ENCODE measurements around the gene TMEM31. TPM values are rescaled to one million over a fixed set of nuclear protein-coding genes. Genes with fewer than 3 reads are reported as not detected.
A peak's percentile ranks its signal among the peaks of the same experiment; 100 is the strongest.

The TMEM31 gene, protein sequence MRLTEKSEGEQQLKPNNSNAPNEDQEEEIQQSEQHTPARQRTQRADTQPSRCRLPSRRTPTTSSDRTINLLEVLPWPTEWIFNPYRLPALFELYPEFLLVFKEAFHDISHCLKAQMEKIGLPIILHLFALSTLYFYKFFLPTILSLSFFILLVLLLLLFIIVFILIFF
- polyA plus RNA-seq (2013, experiment 1 of 2) = 0.07 TPM
- polyA plus RNA-seq (2013, experiment 2 of 2) = not detected

DNA sequence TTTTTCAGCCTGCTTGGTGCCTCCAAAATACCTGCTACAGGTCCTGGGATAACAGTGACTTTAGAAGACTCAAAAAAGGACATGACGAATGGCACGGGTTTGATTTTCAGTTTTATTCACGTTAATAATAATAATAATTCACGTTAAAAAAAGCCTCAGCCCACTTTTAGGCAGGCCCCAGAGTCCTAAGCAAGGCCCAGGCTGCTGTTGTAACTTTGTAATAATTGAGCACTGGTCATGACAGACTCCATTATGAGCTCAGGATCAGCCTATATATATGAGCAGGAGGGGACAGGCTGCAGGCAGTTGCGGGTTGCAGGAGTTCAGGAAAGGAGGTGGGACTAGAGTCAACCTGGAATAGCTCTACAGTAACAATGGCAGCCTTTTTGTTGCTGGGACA lies at the start of gene TMEM31:
Gene TMEM31, plus strand, starts transcription at position 301 of the 400 bp plus-strand sequence. CDS start 1,350 bp downstream, outside the sequence.
- Histone ChIP-seq H3K23ac (ENCODE audit: low read length in 2 of 2) (no peak within 1 kb of the TSS), H2BK5ac (ENCODE audit: low read depth, low read length, poor library complexity, severe bottlenecking) (no peak within 1 kb of the TSS), H3K4me3 (ENCODE audit: insufficient read depth in 1 of 2, low read depth in 1 of 2, low read length in 2 of 2) (no peak within 1 kb of the TSS), H3K27me3 (ENCODE audit: control insufficient read depth in 1 of 2, insufficient read depth in 1 of 2, low read length in 2 of 2) (peaks cover 0 to 54% of the 10 kb centered on the region in 2 experiments), H4K91ac (ENCODE audit: low read length) (no peak within 1 kb of the TSS), H3K9ac (ENCODE audit: low read length) (no peak within 1 kb of the TSS), H3K14ac (ENCODE audit: low read length in 2 of 2) (no peak within 1 kb of the TSS), H3K4me2 (ENCODE audit: low read length, poor library complexity, severe bottlenecking) (no peak within 1 kb of the TSS), H3K9me3 (ENCODE audit: control insufficient read depth, low read length) (no peaks in the 10 kb centered on the region), H3K18ac (ENCODE audit: low read depth in 1 of 2, low read length in 2 of 2) (no peak within 1 kb of the TSS), H4K8ac (ENCODE audit: low read length) (no peak within 1 kb of the TSS), H3K27ac (ENCODE audit: low read length, poor library complexity, severe bottlenecking) (no peak within 1 kb of the TSS), H2BK120ac (ENCODE audit: low read depth, low read length) (no peak within 1 kb of the TSS), H2BK15ac (ENCODE audit: low read depth, poor library complexity, severe bottlenecking) (no peak within 1 kb of the TSS), H2AK5ac (ENCODE audit: low read length, severe bottlenecking) (no peak within 1 kb of the TSS), H2BK12ac (ENCODE audit: low read length in 2 of 2) (no peak within 1 kb of the TSS), H3K4me1 (ENCODE audit: control insufficient read depth, insufficient read depth, low read depth, low read length) (no peaks in the 10 kb centered on the region), H3K36me3 (ENCODE audit: control insufficient read depth in 1 of 2, insufficient read depth in 2 of 2, low read depth in 1 of 2, low read length in 2 of 2) (no peaks in the 10 kb centered on the region), H3K79me1 (replicated peaks; ENCODE audit: low read length, poor library complexity, severe bottlenecking) (no peaks in the 10 kb centered on the region), H2AFZ (ENCODE audit: low read depth, low read length) (no peak within 1 kb of the TSS), H3K4ac (ENCODE audit: low read depth in 1 of 2, low read length in 2 of 2) (no peak within 1 kb of the TSS)
- 88% methylated on average over 5 of the region's 5 CpGs for whole genome bisulfite sequencing
- DNase-seq = no peak

DNA sequence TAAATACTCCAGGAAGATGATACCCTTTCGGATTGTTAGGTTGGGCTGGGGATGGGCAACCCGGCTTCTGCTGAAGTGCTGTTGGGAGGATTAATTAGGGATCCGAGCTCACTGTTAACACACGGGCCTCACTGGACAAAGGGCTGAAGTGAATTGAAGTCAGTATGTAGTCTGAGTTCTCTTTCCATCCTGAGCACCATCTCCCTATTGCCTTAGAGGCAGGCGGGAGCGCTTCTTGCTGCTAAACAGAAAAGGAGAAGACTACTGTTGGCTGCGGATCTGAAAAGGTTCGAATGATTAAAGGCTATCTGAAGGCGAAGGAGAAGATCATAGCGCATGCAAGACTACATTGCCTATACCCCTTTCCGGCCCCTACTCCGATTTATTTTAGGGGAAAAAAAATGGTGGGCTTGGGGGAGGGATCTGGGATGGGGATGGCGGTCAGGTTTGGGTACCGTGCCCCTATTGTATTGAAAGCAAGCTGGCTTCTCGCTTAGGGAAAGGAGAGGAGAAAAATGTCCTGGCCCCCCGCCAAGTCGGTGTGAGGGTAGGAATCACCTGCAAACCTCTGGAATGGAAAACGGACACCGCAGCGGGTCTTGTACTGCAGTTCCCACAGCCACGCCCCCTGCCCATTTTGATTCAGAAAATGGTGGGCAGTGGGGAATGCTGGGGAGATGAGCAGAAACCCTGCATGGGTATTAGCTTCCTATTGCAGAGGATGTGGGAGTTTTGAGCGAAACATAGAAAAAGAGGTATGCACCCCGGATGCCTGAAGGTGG lies 46.5 kb upstream of the TMEM31 start:
- Histone ChIP-seq H4K91ac (ENCODE audit: low read length) (no peak overlapping the region), H3K14ac (ENCODE audit: low read length in 2 of 2) (no peak overlapping the region), H2BK12ac (ENCODE audit: low read length in 2 of 2) (no peak overlapping the region), H3K18ac (ENCODE audit: low read depth in 1 of 2, low read length in 2 of 2) (no peak overlapping the region), H3K23ac (ENCODE audit: low read length in 2 of 2) (no peak overlapping the region), H3K4ac (ENCODE audit: low read depth in 1 of 2, low read length in 2 of 2) (no peak overlapping the region), H4K8ac (ENCODE audit: low read length) (no peak overlapping the region), H3K27me3 (ENCODE audit: control insufficient read depth in 1 of 2, insufficient read depth in 1 of 2, low read length in 2 of 2) (peaks cover 0 to 26% of the 10 kb centered on the region in 2 experiments), H3K4me2 (ENCODE audit: low read length, poor library complexity, severe bottlenecking) (peak overlapping the region; percentile 29), H3K36me3 (ENCODE audit: control insufficient read depth in 1 of 2, insufficient read depth in 2 of 2, low read depth in 1 of 2, low read length in 2 of 2) (no peaks in the 10 kb centered on the region), H3K9me3 (ENCODE audit: control insufficient read depth, low read length) (no peaks in the 10 kb centered on the region), H3K4me3 (ENCODE audit: insufficient read depth in 1 of 2, low read depth in 1 of 2, low read length in 2 of 2) (peak overlapping the region in 1 of 2 experiments; percentile 18), H3K4me1 (ENCODE audit: control insufficient read depth, insufficient read depth, low read depth, low read length) (no peaks in the 10 kb centered on the region), H2BK120ac (ENCODE audit: low read depth, low read length) (no peak overlapping the region), H2BK5ac (ENCODE audit: low read depth, low read length, poor library complexity, severe bottlenecking) (no peak overlapping the region), H2AFZ (ENCODE audit: low read depth, low read length) (no peak overlapping the region), H3K79me1 (replicated peaks; ENCODE audit: low read length, poor library complexity, severe bottlenecking) (no peaks in the 10 kb centered on the region), H3K9ac (ENCODE audit: low read length) (no peak overlapping the region), H3K27ac (ENCODE audit: low read length, poor library complexity, severe bottlenecking) (no peak overlapping the region), H2BK15ac (ENCODE audit: low read depth, poor library complexity, severe bottlenecking) (no peak overlapping the region), H2AK5ac (ENCODE audit: low read length, severe bottlenecking) (no peak overlapping the region)
- no peak for DNase-seq
- WGBS = 30% methylated on average over 17 of the region's 23 CpGs

DNA sequence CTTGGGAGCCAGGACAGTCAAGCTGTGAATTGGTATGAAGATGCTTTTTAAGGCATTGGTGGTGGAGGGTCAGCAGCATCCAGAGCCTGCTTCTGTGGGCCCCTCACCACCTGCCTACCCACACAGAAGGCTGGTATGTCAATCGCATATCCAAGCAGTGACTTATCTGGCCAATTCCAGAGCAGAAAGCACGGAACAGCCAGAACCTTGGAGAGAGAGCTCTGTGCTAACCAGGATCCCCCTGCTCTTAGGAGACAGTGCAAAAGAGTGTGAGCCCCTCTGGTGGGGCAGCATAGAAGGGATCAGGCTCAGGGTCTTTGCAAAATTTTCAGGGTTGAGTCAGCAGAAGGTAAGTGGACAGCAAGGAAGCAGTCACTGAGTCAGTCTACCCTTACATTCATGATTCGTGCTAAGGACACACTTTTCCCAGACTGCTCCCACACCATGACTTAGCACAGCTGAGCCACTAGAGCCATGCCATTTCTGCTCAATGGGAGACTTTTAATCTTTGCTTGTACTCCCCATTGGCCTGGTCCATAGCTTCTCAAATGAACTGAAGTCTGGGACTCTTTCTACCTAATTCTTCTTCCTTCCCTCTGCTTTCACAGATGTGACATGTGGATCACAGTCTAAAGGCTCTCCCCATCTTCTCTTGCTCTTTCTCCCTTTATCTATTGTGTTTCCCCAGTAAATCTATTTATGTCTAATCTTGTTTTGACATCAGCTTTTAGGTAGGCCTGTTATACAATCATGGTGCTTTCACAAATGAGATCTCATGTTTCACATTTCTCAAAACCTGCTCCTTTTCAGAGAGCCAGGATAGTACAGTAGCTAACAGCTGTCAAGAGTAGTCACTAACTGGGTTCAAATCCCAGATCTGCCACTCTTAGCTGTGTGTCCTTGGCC lies 44.3 kb upstream of the TMEM31 start:
- no peak overlapping the region for H3K18ac ChIP-seq (ENCODE audit: low read depth in 1 of 2, low read length in 2 of 2)
- no peak overlapping the region for H2AFZ ChIP-seq (ENCODE audit: low read depth, low read length)
- peaks cover 0 to 25% of the 10 kb centered on the region in 2 experiments for H3K27me3 ChIP-seq (ENCODE audit: control insufficient read depth in 1 of 2, insufficient read depth in 1 of 2, low read length in 2 of 2)
- no peak overlapping the region for H3K14ac ChIP-seq (ENCODE audit: low read length in 2 of 2)
- H3K27ac ChIP-seq (ENCODE audit: low read length, poor library complexity, severe bottlenecking) = no peak overlapping the region
- no peak overlapping the region for H3K4me2 ChIP-seq (ENCODE audit: low read length, poor library complexity, severe bottlenecking)
- H2BK15ac ChIP-seq (ENCODE audit: low read depth, poor library complexity, severe bottlenecking) = no peak overlapping the region
- no peak overlapping the region for H2BK12ac ChIP-seq (ENCODE audit: low read length in 2 of 2)
- H3K23ac ChIP-seq (ENCODE audit: low read length in 2 of 2) = no peak overlapping the region
- H3K9ac ChIP-seq (ENCODE audit: low read length) = no peak overlapping the region
- no peaks in the 10 kb centered on the region for H3K79me1 ChIP-seq (replicated peaks; ENCODE audit: low read length, poor library complexity, severe bottlenecking)
- DNase-seq = no peak
- no peak overlapping the region for H4K8ac ChIP-seq (ENCODE audit: low read length)
- no peak overlapping the region for H3K4me3 ChIP-seq (ENCODE audit: insufficient read depth in 1 of 2, low read depth in 1 of 2, low read length in 2 of 2)
- H4K91ac ChIP-seq (ENCODE audit: low read length) = no peak overlapping the region
- no peak overlapping the region for H2AK5ac ChIP-seq (ENCODE audit: low read length, severe bottlenecking)
- H3K4me1 ChIP-seq (ENCODE audit: control insufficient read depth, insufficient read depth, low read depth, low read length) = no peaks in the 10 kb centered on the region
- no peak overlapping the region for H2BK5ac ChIP-seq (ENCODE audit: low read depth, low read length, poor library complexity, severe bottlenecking)
- WGBS = 90% methylated on average over 3 of the region's 3 CpGs
- H3K36me3 ChIP-seq (ENCODE audit: control insufficient read depth in 1 of 2, insufficient read depth in 2 of 2, low read depth in 1 of 2, low read length in 2 of 2) = no peaks in the 10 kb centered on the region
- no peaks in the 10 kb centered on the region for H3K9me3 ChIP-seq (ENCODE audit: control insufficient read depth, low read length)
- no peak overlapping the region for H2BK120ac ChIP-seq (ENCODE audit: low read depth, low read length)
- no peak overlapping the region for H3K4ac ChIP-seq (ENCODE audit: low read depth in 1 of 2, low read length in 2 of 2)

DNA sequence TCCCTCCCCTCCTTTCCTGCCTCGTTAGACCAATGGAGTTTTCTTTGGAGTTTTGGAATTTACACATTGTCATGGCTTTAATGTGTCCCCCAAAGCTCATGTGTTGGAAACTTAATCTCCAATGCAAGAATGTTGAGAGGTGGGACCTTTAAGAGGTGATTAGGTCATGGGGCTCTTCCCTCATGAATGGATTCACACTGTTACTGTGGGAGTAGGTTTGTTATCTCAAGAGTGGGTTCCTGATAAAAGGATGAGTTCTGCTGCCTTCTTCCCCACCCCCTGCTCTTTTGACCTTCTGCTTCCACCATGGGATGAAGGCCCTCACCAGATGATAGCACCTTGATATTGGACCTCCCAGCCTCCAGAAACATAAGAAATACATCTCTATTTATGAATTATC lies 41.0 kb upstream of the TMEM31 start:
- H2BK12ac ChIP-seq (ENCODE audit: low read length in 2 of 2) = no peak overlapping the region
- no peak overlapping the region for H4K8ac ChIP-seq (ENCODE audit: low read length)
- no peak overlapping the region for H3K27ac ChIP-seq (ENCODE audit: low read length, poor library complexity, severe bottlenecking)
- H3K18ac ChIP-seq (ENCODE audit: low read depth in 1 of 2, low read length in 2 of 2) = no peak overlapping the region
- H3K14ac ChIP-seq (ENCODE audit: low read length in 2 of 2) = no peak overlapping the region
- no peak overlapping the region for H2AK5ac ChIP-seq (ENCODE audit: low read length, severe bottlenecking)
- no peak overlapping the region for H2BK120ac ChIP-seq (ENCODE audit: low read depth, low read length)
- peaks cover 0 to 17% of the 10 kb centered on the region in 2 experiments for H3K27me3 ChIP-seq (ENCODE audit: control insufficient read depth in 1 of 2, insufficient read depth in 1 of 2, low read length in 2 of 2)
- H3K9me3 ChIP-seq (ENCODE audit: control insufficient read depth, low read length) = no peaks in the 10 kb centered on the region
- H2BK5ac ChIP-seq (ENCODE audit: low read depth, low read length, poor library complexity, severe bottlenecking) = no peak overlapping the region
- H4K91ac ChIP-seq (ENCODE audit: low read length) = no peak overlapping the region
- no peak overlapping the region for H3K4ac ChIP-seq (ENCODE audit: low read depth in 1 of 2, low read length in 2 of 2)
- no peak for DNase-seq
- H3K9ac ChIP-seq (ENCODE audit: low read length) = no peak overlapping the region
- 17% methylated on average over 1 of the region's 1 CpG for WGBS
- H3K4me1 ChIP-seq (ENCODE audit: control insufficient read depth, insufficient read depth, low read depth, low read length) = no peaks in the 10 kb centered on the region
- peaks cover 3 to 4% of the 10 kb centered on the region in 2 experiments for H3K36me3 ChIP-seq (ENCODE audit: control insufficient read depth in 1 of 2, insufficient read depth in 2 of 2, low read depth in 1 of 2, low read length in 2 of 2)
- H3K23ac ChIP-seq (ENCODE audit: low read length in 2 of 2) = no peak overlapping the region
- H3K4me3 ChIP-seq (ENCODE audit: insufficient read depth in 1 of 2, low read depth in 1 of 2, low read length in 2 of 2) = no peak overlapping the region
- no peak overlapping the region for H3K4me2 ChIP-seq (ENCODE audit: low read length, poor library complexity, severe bottlenecking)
- H3K79me1 ChIP-seq (replicated peaks; ENCODE audit: low read length, poor library complexity, severe bottlenecking) = no peaks in the 10 kb centered on the region
- no peak overlapping the region for H2BK15ac ChIP-seq (ENCODE audit: low read depth, poor library complexity, severe bottlenecking)
- H2AFZ ChIP-seq (ENCODE audit: low read depth, low read length) = no peak overlapping the region

All from mesenchymal stem cell (in vitro differentiated cells and primary cell).